NCI-H524 (cell line): ENCODE measurements around the gene BRIP1.
"Not testable (repeated sequence)": the region's sequence is repeated elsewhere in the genome, so short reads cannot be mapped to it uniquely, and the experiment has no call there.

ENCODE experiments used
- DNase-seq, 2 experiments: peaks; one replicate each; lab custom pipeline; 2025; lab: John Stamatoyannopoulos, UW

Gene BRIP1

GRCh38 chr17:61699032-61699431 is 164.3 kb downstream of the BRIP1 start:
- no peak for DNase-seq

- DNase-seq: no peak
Measured at GRCh38 chr17:61698244-61698643, 165.1 kb downstream of the BRIP1 start.

GRCh38 chr17:61695779-61696337 is 167.5 kb downstream of the BRIP1 start:
- no peak for DNase-seq

DNA sequence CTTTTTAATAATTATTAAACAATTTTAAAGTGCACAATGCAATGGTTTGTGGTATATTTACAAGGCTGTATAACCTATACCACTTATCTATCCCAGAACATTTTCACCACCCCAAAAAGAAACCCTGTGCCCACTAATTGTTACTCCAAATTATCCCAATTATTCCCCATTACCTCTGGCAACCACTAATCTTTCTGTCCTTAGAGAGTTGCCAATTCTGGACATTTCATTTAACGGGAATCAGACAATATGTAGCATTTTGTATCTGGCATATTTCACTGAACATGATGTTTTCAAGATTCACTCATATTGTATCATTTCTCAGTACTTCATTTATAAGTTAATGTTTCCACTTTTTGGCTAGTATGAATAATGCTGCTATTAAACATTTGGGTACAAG is 169.2 kb downstream of the BRIP1 start:
- no peak for DNase-seq

GRCh38 chr17:61689610-61690180 is 173.6 kb downstream of the BRIP1 start:
- DNase-seq: no peak

DNA sequence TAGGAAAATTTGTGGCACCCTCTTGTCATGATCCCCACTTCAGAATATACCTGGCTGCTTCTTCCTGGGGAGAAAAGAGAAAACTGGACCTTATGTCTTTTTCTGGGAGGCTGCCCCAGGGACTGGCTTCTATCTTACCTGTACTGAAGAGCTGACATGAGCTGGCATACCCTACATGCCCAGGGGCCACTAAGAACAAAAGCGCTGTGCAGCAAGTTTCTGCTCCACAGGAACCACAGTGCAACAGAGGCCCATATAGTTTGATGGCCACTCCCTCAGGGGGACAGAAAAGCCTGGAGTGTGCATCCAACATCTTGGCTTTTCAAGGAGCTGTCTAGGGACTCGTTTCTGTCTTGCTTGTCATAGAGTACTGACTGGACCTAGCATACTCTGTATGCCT is 175.6 kb downstream of the BRIP1 start:
- DNase-seq: no peak

DNA sequence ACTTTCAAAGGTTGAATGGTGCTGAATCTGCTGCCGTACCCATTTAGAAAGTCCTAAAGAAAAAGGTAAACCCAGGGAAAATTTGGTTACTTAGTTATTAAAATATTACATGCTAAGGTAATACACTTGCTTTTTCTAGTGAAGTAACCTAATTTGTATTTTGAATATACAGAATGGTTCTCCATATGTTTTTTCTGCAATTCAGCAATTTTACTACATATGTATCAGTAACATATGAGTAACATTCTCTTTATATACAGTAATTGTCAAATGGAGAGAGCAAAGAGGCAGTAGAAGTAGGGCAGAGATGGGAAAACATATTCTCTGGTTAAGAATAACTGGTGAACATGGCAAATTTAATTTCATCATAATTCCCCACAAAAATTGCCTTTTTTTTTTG is 177.2 kb downstream of the BRIP1 start:
- DNase-seq: no peak

- no peak for DNase-seq
Measured at GRCh38 chr17:61684818-61685217, 178.5 kb downstream of the BRIP1 start.

DNA sequence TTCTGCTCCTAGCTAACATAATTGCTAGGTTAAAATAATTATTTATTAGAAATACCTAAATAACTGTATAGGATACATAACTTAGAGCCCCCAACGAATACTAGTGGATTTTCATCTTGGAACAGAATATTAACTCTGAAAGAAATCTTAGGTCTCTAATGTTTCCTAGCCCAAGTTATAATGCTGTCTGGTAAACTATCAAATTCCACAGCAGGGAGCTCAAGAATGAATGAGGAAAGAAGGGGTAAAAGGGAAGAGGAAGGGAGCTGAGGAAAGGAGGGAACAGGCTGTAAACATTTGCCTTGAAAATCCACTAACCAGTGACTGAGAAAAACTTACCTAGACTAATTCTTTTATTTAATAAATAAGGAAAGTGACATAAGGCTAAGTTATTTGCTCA is 179.2 kb downstream of the BRIP1 start:
- DNase-seq: no peak

DNA sequence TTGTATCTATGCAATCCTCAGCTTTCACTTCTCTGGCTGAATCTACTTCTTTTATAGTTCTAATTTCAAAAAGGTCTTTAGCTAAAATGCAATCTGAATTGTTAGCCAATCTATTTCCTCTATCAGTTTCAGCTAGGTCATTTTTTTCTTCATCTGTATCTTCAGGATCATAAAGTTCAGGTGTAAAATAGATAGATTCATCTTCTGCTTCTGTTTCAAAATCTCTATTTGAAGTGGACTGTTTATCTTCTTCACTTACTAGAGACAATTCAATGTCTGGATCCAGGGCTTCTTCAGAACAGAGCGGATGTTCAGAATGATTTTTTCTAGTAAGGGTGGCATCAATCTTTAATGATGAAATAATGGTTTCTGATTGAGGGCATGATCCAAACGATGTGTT is 179.9 kb downstream of the BRIP1 start:
- no peak for DNase-seq

- DNase-seq: no peak
Measured at GRCh38 chr17:61680921-61681320, 182.4 kb downstream of the BRIP1 start.

DNA sequence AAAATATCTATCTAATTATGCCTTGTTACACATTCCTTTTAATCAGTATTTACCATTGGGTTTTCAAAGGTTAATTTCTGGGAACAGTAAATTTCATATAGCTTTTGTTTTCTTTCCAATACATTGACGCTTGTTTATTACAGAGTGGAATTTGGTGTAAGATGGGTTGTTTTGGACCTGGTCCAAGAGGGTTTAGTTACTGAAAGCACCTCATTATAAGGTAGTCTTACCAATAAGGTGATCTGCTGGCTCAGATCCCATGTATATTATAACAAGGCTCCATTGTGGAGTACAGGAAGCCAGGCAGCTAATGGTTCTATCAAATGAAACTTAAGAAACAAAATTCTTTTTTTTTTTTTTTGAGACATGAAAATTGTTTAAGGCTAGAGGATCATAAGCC is 185.0 kb downstream of the BRIP1 start:
- no peak for DNase-seq

- DNase-seq: not testable (repeated sequence)
Measured at GRCh38 chr17:61677150-61677811, 186.0 kb downstream of the BRIP1 start.

DNA sequence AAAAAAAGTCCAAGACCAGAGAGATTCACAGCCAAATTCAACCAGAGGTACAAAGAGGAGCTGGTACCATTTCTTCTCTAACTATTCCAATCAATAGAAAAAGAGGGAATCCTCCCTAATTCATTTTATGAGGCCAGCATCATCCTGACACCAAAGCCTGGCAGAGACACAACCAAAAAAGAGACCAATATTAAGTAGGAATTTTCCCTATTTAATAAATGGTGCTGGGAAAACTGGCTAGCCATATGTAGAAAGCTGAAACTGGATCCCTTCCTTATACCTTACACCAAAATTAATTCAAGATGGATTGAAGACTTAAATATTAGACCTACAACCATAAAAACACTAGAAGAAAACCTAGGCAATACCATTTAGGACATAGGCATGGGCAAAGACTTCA is 186.8 kb downstream of the BRIP1 start:
- DNase-seq: not testable (repeated sequence)

- DNase-seq: not testable (repeated sequence)
Measured at GRCh38 chr17:61674609-61675008, 188.7 kb downstream of the BRIP1 start.

DNA sequence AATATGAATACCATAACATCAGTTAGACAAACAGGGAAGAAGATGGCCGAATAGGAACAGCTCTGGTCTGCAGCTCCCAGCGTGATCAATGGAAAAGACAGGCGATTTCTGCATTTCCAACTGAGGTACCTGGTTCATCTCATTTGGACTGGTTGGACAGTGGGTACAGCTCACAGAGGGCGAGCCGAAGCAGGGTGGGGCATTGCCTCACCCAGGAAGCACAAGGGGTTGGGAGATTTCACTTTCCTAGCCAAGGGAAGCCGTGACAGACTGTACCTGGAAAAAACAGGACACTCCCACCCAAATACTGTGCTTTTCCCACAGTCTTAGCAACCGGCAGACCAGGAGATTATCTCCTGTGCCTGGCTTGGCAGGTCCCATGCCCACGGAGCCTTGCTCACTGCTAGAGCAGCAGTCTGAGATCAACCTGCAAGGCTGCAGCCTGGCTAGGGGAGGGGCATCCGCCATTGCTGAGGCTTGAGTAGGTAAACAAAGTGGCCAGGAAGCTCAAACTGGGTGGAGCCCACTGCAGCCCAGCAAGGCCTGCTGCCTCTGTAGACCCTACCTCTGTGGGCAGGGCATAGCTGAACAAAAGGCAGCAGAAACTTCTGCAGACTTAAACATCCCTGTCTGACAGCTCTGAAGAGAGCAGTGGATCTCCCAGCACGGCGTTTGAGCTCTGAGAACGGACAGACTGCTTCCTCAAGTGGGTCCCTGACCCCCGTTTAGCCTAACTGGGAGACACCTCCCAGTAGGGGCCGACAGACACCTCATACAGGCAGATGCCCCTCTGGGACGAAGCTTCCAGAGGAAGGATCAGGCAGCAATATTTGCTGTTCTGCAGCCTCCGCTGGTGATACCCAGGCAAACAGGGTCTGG is 190.1 kb downstream of the BRIP1 start:
- not testable (repeated sequence) for DNase-seq

- no peak for DNase-seq
Measured at GRCh38 chr17:61672140-61672539, 191.2 kb downstream of the BRIP1 start.

DNA sequence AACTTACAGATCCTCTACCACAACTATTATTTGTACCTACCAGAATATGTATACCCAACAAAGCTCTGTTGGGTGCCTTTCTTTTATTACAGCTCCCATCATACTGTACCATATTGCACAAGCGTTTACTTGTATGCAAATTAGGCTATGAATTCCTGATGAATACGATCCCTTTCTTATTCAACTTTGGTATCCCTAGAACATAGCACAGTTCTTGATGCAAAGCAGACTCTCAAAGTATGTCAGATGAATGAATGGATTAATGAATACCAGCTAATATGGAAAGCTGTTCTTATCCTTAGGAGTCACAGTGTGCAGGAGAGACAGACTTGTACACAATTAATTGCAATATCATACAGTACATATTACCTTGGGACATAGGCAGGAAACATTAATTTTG is 192.6 kb downstream of the BRIP1 start:
- DNase-seq: no peak

DNA sequence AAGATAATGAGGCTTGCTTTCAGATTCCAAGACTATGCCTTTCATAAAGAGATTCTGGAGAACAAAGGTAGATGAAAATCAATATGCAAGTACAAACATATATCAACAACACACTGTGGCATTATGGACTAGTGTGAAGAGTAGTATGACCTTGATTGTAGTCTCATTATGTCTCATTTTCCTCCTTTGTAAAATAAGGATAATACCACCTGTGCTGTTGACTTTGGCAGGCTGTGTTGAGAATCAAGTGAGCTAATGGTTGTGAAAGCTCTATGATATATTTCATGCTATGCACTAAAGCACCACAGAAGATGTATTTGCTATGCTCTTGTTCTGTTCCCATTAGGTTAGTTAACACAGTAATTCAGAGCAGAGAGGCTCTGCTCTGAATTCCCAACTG is 193.8 kb downstream of the BRIP1 start:
- DNase-seq: no peak

GRCh38 chr17:61668486-61668885 is 194.8 kb downstream of the BRIP1 start:
- DNase-seq: no peak

- DNase-seq: not testable (repeated sequence)
Measured at GRCh38 chr17:61666406-61667088, 196.8 kb downstream of the BRIP1 start.

DNA sequence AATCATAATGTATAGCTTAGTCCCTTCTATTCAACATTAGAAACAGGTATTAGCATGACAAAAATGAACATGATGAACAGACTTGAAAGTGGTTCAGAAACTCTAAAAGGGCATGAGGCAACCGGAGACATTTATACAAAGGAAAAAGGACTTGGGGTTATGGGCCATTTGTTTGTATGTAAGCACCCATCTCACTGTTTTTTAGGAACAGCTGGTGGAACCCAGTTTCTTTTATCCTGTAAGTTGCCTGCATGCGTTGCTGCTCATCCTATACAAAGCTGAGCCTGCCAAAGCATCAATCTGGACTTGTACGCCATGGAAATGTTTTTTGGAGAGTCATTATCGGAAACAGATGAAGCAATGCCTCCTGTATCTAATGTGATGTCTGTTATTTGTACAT is 200.0 kb downstream of the BRIP1 start:
- peak in 1 of 2 experiments; percentile 8 for DNase-seq
